Posterior cingulate gyrus (tissue), 11 donors: ENCODE measurements around the gene MMP20.

ENCODE experiments used
- DNase-seq, 10 donors: peaks; one replicate each; pipeline versions ENCODE4 v3.0.0 to v3.0.0-alpha.2; 2020 to 2021; ENCODE audit warnings: mixed read lengths in 3 of 10
- intact Hi-C: fragments of 100-400 bp; cut with DNase I; formaldehyde crosslinking; loops from one replicate; pipeline ENCODE4 v1.15.1; 2023

Gene MMP20

GRCh38 chr11:102623998-102624397 lies 1.1 kb downstream of the MMP20 start:
- no peak for DNase-seq
- intact Hi-C loops: no loop called here

GRCh38 chr11:102623128-102623527 lies 2.0 kb downstream of the MMP20 start:
- intact Hi-C loops: no loop called here

GRCh38 chr11:102622258-102622657 lies 2.9 kb downstream of the MMP20 start:
- no peak for DNase-seq

More at GRCh38 chr11:102623128-102623527, 2.0 kb downstream of the MMP20 start:
- no peak for DNase-seq

GRCh38 chr11:102620818-102621561 lies 4.1 kb downstream of the MMP20 start:
- DNase-seq: peak in 1 of 10 donors; percentile 73
- intact Hi-C loops: no loop called here

More at GRCh38 chr11:102622258-102622657, 2.9 kb downstream of the MMP20 start:
- intact Hi-C loops: no loop called here

GRCh38 chr11:102620179-102620578 lies 5.0 kb downstream of the MMP20 start:
- intact Hi-C loops: no loop called here
- DNase-seq: no peak

- no peak for DNase-seq
- intact Hi-C loops: loop anchor here (10.0 kb wide), 1 partner anchor 123 kb away; no protein-coding TSS in a partner anchor
These were observed 7.6 kb downstream of the MMP20 start for GRCh38 chr11:102617466-102618008.

- intact Hi-C loops: loop anchor here (10.0 kb wide), 1 partner anchor 121 kb away; no protein-coding TSS in a partner anchor
- no peak for DNase-seq
These were observed 9.2 kb downstream of the MMP20 start for GRCh38 chr11:102615894-102616432.

GRCh38 chr11:102615077-102615893 lies 9.8 kb downstream of the MMP20 start:
- intact Hi-C loops: loop anchor here (10.0 kb wide), 1 partner anchor 120 kb away; no protein-coding TSS in a partner anchor
- DNase-seq: no peak

- intact Hi-C loops: loop anchor here (5.0 to 10.0 kb wide), 3 partner anchors 120 to 272 kb away; no protein-coding TSS in a partner anchor
- no peak for DNase-seq
These were observed 10.6 kb downstream of the MMP20 start for GRCh38 chr11:102614485-102614884.

GRCh38 chr11:102614031-102614430 lies 11.1 kb downstream of the MMP20 start:
- intact Hi-C loops: loop anchor here (5.0 to 10.0 kb wide), 3 partner anchors 119 to 272 kb away; no protein-coding TSS in a partner anchor

GRCh38 chr11:102613450-102613849 lies 11.7 kb downstream of the MMP20 start:
- intact Hi-C loops: loop anchor here (5.0 to 10.0 kb wide), 3 partner anchors 119 to 271 kb away; no protein-coding TSS in a partner anchor
- no peak for DNase-seq

More at GRCh38 chr11:102614031-102614430, 11.1 kb downstream of the MMP20 start:
- no peak for DNase-seq

- DNase-seq: no peak
- intact Hi-C loops: loop anchor here (5.0 to 10.0 kb wide), 3 partner anchors 116 to 269 kb away; no protein-coding TSS in a partner anchor
These were observed 13.8 kb downstream of the MMP20 start for GRCh38 chr11:102611291-102611690.

- DNase-seq: no peak
- intact Hi-C loops: loop anchor here (5.0 to 10.0 kb wide), 3 partner anchors 115 to 268 kb away; no protein-coding TSS in a partner anchor
These were observed 14.9 kb downstream of the MMP20 start for GRCh38 chr11:102610200-102610599.

GRCh38 chr11:102608699-102609098 lies 16.4 kb downstream of the MMP20 start:
- no peak for DNase-seq
- intact Hi-C loops: no loop called here

GRCh38 chr11:102604875-102605274 lies 20.3 kb downstream of the MMP20 start:
- intact Hi-C loops: no loop called here

GRCh38 chr11:102604011-102604410 lies 21.1 kb downstream of the MMP20 start:
- intact Hi-C loops: no loop called here
- DNase-seq: no peak

More at GRCh38 chr11:102604875-102605274, 20.3 kb downstream of the MMP20 start:
- no peak for DNase-seq

GRCh38 chr11:102603576-102603975 lies 21.6 kb downstream of the MMP20 start:
- intact Hi-C loops: no loop called here
- DNase-seq: no peak

GRCh38 chr11:102603091-102603490 lies 22.0 kb downstream of the MMP20 start:
- peak in 6 of 10 donors; percentile 23 to 92 (median 56) for DNase-seq
- intact Hi-C loops: no loop called here

GRCh38 chr11:102600666-102601065 lies 24.5 kb downstream of the MMP20 start:
- intact Hi-C loops: no loop called here

GRCh38 chr11:102599642-102600261 lies 25.4 kb downstream of the MMP20 start:
- DNase-seq: no peak
- intact Hi-C loops: no loop called here

More at GRCh38 chr11:102600666-102601065, 24.5 kb downstream of the MMP20 start:
- no peak for DNase-seq
